ENCODE data around the gene MACROD2. TPM values are rescaled to one million over a fixed set of nuclear protein-coding genes. Genes with fewer than 3 reads are reported as not detected.

MACROD2 gene
- total and polyA plus RNA-seq, 9 donors, result 3.7 to 25.5 (median 7.8) TPM

DNA sequence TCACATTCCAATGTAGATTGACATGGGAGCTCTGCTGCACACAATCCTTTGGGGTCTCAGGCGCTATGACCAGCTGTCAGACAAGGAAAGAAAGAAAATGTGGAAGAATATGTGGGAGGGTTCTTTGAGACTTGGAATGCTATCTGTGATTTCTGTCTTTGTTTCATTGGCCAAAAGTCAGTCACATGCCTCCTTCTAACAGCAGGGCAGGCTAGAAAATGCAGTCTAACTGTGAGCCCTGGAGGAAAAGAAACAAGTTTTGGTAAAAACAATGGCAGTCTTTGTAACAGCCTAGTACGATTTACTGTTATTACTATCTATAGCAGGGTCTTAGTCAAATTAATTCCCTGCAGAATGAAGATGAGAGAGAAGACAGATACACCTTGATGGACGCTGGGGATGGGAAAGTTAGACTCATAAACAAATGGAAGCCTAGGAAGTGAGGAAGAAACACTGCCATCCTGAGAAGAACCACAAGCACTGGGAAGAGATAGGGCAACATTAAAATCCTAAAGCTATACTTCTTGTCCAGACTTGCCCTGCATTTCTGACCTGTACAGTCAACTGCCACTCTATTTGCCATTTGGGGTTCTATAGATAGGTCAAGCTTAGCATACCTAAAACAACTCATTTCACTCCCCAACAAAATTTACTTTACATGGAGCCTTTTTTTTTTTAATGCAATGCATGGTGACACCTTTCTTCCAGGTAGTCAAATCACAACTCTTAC is 1744.9 kb downstream of the MACROD2 start:
- intact Hi-C loops (cut with DNase I), result no loop called here
- H3K27me3 ChIP-seq, result no peaks in the 10 kb centered on the region
- whole genome bisulfite sequencing, 3 donors, result 86 to 92% (median 89%) methylated on average over 3 of the region's 3 CpGs
- TF ChIP-seq POLR2A (IDR thresholded peaks at IDR 0.05) (no peak), EP300 (IDR thresholded peaks at IDR 0.05) (no peak)
- TF ChIP-seq, protein P1, sequence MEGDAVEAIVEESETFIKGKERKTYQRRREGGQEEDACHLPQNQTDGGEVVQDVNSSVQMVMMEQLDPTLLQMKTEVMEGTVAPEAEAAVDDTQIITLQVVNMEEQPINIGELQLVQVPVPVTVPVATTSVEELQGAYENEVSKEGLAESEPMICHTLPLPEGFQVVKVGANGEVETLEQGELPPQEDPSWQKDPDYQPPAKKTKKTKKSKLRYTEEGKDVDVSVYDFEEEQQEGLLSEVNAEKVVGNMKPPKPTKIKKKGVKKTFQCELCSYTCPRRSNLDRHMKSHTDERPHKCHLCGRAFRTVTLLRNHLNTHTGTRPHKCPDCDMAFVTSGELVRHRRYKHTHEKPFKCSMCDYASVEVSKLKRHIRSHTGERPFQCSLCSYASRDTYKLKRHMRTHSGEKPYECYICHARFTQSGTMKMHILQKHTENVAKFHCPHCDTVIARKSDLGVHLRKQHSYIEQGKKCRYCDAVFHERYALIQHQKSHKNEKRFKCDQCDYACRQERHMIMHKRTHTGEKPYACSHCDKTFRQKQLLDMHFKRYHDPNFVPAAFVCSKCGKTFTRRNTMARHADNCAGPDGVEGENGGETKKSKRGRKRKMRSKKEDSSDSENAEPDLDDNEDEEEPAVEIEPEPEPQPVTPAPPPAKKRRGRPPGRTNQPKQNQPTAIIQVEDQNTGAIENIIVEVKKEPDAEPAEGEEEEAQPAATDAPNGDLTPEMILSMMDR (IDR thresholded peaks at IDR 0.05), result no peak
- H3K9me3 ChIP-seq, result no peaks in the 10 kb centered on the region
- no peak overlapping the region for H3K4me3 ChIP-seq
- no peak overlapping the region for H3K27ac ChIP-seq
- DNase-seq, result no peak
- no peaks in the 10 kb centered on the region for H3K4me1 ChIP-seq (ENCODE audit: insufficient read depth)
- no peaks in the 10 kb centered on the region for H3K36me3 ChIP-seq

DNA sequence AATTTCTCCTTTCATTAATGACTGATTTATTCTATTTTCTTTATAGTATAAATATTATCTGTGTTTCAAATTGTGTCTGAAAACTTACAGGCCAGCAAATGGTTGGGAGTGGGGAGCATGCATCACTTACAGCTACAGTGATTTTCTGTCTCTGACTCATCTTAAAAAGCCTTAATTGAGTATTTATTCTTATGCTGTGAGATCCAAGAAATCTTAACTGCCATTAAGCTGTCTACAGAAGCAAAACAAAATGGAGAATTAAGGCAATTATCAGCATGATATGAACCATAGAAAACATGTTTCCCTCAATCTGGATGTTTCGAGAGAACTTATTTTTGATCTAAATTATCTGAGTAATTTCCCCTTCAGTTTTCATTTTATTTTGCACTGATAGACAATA is 1746.8 kb downstream of the MACROD2 start:
- Histone ChIP-seq H3K27me3 (no peaks in the 10 kb centered on the region), H3K27ac (no peak overlapping the region), H3K4me3 (no peak overlapping the region), H3K4me1 (ENCODE audit: insufficient read depth) (no peaks in the 10 kb centered on the region), H3K36me3 (no peaks in the 10 kb centered on the region), H3K9me3 (no peaks in the 10 kb centered on the region)
- DNase-seq, result no peak
- intact Hi-C loops (cut with DNase I), result no loop called here
- TF ChIP-seq EP300 (IDR thresholded peaks at IDR 0.05) (no peak), POLR2A (IDR thresholded peaks at IDR 0.05) (no peak)
- TF ChIP-seq, protein P1 (IDR thresholded peaks at IDR 0.05), result no peak
- 86 to 89% (median 89%) methylated on average over 1 of the region's 1 CpG for WGBS, 3 donors

DNA sequence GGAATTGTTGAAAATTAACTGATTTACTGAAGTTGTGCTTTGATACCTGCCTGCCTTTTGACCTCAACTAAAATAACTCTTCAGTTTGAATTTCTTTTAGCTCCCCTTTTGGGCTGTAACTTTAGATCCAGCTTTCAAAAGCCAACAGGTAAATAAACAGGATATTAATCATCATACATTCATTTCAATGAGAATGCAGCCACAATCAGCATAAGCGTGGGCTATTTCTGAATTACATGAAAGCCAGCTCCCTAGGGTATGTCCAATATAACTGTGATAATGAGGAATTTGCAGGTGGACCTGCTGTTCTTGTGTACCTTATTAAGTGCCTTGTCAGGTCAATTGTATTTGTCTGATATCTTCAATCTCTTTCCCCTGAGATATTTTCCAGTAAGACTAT is 1747.3 kb downstream of the MACROD2 start:
- Histone ChIP-seq H3K36me3 (no peaks in the 10 kb centered on the region), H3K27ac (no peak overlapping the region), H3K4me3 (no peak overlapping the region), H3K4me1 (ENCODE audit: insufficient read depth) (no peaks in the 10 kb centered on the region), H3K27me3 (no peaks in the 10 kb centered on the region), H3K9me3 (no peaks in the 10 kb centered on the region)
- 94 to 97% (median 94%) methylated on average over 1 of the region's 1 CpG for WGBS, 3 donors
- intact Hi-C loops (cut with DNase I), result no loop called here
- DNase-seq, result no peak
- TF ChIP-seq, protein P1 (IDR thresholded peaks at IDR 0.05), result no peak
- no peak for TF ChIP-seq EP300 (IDR thresholded peaks at IDR 0.05)
- TF ChIP-seq POLR2A (IDR thresholded peaks at IDR 0.05), result no peak

DNA sequence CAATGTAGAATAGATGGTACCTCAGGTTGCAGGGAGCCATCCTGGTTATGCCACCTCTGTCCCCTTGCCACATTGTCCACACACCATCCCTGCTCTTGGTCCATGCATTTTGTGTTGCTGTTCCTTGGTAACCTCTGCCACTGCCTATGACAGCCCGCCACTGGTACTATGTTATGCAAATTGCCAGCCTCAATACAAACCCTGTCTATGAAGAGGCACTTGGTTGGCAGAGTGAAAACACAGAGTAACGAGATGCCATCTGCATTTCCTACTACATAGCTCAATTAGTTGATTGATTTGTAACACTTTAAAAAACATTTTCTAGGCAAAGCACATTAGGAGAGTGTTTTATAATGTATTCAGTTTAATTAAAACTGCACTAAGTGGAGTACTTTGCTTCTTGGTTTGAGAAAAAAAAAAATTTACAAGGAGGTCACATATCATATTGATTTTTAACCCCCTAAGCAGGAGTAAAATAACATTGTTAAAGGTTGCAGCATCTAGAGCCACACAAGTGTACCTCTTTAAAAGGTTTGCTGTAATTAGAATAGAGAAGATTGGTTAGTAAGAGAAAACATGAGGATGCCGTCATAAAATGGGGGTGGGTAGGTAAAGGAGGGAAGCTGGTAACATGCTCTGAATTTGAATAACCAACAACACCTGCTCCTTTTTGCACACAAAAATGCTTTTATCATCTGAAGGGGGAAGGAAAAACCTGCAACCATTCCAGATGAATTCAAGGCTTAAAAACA is 1760.9 kb downstream of the MACROD2 start:
- H3K36me3 ChIP-seq, result no peaks in the 10 kb centered on the region
- no peak for DNase-seq
- peaks cover 2% of the 10 kb centered on the region for H3K4me1 ChIP-seq (ENCODE audit: insufficient read depth)
- 75 to 78% (median 77%) methylated on average over 3 of the region's 3 CpGs for WGBS, 3 donors
- no peak overlapping the region for H3K27ac ChIP-seq
- H3K27me3 ChIP-seq, result no peaks in the 10 kb centered on the region
- TF ChIP-seq, protein P1 (IDR thresholded peaks at IDR 0.05), result no peak
- TF ChIP-seq EP300 (IDR thresholded peaks at IDR 0.05) (no peak), POLR2A (IDR thresholded peaks at IDR 0.05) (no peak)
- intact Hi-C loops (cut with DNase I), result no loop called here
- no peak overlapping the region for H3K4me3 ChIP-seq
- no peaks in the 10 kb centered on the region for H3K9me3 ChIP-seq

Measured in ovary (tissue), 9 donors.